ENCODE measurements around the gene TDRD12. TPM values are rescaled to one million over a fixed set of nuclear protein-coding genes. Genes with fewer than 3 reads are reported as not detected.
"Not testable (repeated sequence)": the region's sequence is repeated elsewhere in the genome, so short reads cannot be mapped to it uniquely, and the experiment has no call there.

TDRD12 gene
- total RNA-seq, 1 donor from 2014 or later = 0.42 TPM

DNA sequence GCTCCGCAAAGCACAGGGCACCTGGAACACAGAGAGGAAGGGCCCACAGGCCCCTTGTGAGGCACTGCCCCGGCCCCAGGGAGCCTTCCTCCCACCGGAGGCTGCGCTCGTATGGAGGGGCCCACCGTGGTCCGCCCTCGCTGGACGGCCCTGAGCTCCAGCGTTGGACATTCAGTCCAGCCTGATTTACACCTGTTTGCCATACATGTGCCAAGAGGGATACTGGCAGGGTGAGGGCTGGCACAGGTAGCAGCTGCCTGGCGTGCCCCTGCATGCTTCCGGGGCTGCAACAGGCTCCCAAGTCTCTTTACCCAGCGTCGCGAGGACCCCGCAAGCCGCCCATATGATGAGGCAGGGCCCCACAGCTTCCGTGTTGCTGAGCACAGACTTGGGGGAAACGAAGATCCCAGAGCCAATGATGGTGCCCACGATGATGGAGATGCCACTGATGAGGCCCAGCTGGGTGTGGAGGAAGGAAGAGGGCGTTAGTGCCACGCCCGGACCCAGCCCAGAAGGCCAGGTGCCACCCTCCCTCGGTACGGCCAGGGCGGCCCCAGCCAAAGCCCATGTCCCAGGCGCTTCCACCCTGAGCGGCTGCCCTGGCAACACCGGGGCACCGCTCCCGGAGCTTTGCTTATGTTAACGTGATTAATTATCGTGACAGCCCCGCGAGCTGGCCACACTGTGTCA, 144.9 kb downstream of the TDRD12 start:
- intact Hi-C loops (cut with micrococcal nuclease) = no loop called here

DNA sequence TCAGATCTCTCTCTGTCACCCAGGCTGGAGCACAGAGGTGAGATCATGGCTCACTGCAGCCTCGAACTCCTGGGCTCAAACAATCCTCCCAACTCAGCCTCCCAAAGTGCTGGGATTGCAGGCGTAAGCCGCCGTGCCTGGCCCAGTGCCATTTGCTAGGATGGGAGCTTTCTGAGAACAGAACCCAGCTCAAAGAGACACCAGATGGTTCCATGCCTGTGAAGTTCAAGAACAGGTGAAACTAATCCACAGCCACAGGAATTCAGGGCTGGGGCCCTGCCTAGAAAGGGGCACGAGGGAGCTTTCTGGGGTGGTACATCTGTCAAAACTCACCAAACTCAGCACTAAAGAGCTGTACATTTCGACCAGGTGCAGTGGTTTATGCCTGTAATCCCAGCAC, 145.8 kb downstream of the TDRD12 start:
- intact Hi-C loops (cut with micrococcal nuclease) = no loop called here

DNA sequence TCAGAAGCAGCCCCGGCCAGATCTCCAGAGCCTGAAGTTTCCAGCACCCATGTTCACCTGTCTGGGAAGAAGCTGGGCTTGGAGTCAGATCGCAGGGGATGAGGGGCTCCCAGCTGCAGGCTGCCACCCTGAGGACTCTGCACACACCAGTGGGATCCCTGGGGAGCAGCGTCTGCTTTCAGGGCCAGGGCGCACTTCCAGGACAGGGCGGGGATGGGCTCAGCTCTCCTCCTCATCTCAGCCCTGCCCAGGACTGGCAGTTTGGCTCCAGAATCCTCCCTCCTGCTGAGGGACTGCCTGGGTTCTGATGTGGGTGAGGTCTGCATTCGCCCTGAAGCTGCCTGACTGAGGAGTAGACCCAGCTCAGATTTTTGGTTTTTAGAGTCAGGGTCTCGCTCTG, 146.5 kb downstream of the TDRD12 start:
- intact Hi-C loops (cut with micrococcal nuclease) = no loop called here

DNA sequence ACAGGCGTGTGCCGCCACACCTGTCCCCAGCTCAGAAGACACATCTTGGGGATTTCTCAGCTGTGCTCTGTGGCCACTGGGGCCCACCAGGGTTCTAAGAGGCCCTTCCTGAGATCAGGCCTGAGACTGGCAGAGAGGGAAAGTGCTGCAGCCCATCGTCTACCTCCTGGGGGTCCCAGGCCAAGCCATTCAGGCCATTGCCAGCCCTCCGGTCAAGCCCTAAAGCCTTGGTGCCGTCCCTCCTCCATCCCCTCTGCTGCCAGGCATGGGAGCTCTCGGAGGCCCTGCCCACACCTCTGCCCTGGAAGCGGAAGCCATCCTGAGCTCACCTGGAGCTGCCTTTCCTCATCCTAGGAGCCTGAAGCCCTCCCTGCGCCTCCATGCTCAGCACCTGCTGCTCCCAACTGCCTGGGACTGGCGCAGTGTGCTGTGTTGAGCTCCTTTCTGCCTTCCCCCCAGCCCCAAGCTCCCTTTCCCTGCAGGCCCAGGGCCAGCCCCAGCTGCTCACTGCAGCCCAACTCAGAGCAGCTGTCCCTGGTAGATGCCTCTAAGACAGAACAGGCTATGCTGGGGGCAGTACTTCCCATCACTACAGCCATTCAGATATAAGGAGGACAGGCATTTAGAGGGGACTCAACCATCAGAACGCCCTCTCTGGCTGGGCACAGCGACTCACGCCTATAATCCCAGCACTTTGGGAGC, 147.1 kb downstream of the TDRD12 start:
- intact Hi-C loops (cut with micrococcal nuclease) = no loop called here

DNA sequence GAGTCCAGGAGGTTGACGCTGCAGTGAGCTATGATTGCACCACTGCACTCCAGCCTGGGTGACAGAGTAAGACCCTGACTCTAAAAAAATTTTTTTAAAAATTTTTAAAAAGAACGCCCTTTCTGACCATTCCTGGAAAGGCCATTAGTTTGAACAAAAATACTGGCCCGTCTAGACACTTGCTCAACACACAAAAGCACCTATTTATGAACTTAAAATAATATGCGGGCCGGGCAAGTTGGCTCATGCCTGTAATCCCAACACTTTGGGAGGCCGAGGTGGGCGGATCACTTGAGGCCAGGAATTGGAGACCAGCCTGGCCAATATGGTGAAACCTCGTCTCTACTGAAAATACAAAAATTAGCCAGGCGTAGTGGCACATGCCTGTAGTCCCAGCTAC, 147.9 kb downstream of the TDRD12 start:
- intact Hi-C loops (cut with micrococcal nuclease) = not testable (repeated sequence)

DNA sequence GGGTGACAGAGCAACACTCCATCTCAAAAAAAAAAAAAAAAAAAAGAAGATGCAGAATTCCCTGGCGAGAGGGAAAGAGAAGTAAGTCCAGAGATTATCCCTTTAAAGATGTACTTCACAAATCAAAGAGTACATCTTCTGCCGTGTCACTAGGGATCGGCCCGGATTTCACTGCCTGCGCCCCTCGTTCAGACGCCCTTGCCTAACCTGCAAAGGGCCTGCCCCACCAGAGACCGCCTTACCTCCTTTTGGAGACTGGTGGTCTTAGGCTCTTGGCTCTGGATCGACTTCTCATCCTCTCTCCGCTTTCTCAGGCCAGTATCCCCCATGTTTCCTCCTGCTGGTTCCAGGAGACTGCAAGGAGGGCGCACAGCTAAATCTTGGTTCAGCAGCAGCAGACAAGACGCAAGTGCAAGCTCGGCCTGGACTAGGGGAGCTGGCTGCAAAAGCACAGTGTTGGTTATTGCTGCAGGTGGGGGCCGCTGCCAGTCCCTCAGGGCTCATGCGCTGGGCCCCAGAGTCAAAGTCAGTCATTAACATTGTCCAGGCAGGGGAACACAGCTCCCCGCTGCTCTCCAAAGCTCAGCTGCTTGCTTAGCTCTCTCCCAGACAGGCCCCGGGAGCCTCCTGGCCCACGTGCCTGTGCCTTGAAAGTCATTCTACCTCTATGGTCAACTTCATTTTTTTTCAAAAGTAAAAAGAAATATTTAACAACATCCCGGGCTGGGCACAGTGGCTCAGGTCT, 148.8 kb downstream of the TDRD12 start:
- intact Hi-C loops (cut with micrococcal nuclease) = no loop called here

DNA sequence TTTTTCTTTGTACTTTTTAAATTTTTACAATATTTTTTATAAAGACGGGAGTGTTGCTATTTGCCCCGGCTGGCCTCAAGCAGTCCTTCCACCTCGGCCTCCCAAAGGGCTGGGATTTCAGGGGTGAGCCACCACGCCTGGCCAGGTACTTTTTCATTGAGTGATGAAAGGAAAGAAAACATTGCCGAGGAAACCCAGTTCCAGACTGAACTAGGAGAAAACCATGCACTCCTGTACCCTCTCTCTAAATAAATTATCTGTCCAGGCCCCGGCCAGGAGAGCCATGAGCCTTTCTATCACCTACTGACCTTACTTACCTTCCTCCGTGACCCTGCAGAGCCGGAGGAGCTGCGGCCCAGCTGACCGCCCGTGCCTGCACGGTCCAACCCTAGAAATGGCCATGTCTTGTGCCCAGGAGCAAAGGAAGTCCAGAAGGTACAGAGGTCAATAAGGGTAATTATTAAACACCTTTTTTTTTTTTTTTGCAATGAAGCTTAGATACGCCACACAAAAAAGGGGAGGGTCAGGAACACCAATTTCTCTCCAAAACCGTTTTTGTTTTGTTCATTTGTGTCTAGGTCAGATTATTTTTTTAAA, 149.9 kb downstream of the TDRD12 start, which contains the start of gene SLC7A9:
SLC7A9 (minus strand) TSS at position 399 of the 597 bp plus-strand sequence. CDS start 1,233 bp downstream, outside the sequence.
- intact Hi-C loops (cut with micrococcal nuclease) = no loop called here

DNA sequence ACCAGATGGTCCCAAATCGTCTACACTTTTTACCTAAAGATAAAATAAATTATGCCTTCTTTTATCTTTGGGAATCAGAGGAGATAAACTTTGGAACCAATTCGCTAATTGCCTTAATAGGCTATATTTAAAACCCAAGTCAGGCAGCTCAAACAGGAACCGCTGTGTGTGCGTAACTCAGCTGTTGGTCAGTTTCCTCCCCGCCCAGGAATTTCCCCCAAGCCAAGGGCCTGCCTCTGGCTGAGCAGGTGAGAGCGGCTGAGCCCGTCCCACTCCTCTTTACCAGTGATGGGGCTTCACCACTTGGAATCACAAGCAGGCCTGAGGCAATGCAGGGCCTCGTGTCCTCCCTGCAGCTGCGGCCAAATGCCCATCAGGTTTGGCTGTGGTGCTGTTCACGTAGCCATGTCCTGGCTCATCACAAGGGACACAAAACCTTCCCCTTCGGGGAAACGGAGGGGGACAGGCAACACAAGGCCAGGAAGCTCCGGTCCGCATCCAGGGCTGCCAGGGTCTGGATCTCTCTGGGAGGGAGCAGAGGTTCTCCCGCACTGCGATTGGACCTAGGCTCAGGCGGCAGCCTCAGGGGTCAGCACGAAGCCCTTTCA, 150.5 kb downstream of the TDRD12 start:
- intact Hi-C loops (cut with micrococcal nuclease) = no loop called here

DNA sequence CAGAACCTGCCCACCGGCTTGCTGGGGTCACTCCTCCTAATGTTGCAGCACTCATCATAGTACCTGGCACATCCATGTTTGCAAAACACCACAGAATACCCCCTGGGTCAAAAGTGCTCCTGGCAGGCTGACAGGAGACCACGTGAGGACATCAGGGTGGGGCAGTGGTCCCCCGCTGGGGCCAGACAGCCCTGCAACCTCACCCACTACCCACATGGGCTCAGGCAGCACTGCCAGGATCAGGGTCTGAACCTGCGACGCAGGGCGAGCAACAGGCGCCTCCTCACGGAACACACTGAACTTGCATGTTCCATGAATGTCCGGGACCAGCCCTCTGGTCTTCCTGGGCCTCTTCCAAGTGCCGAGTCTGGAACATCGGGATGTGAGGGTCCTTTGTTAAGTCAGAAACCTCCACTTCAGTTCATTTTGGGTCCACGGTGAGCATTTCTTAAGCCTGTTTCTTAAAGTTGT, 151.4 kb downstream of the TDRD12 start:
- intact Hi-C loops (cut with micrococcal nuclease) = no loop called here

DNA sequence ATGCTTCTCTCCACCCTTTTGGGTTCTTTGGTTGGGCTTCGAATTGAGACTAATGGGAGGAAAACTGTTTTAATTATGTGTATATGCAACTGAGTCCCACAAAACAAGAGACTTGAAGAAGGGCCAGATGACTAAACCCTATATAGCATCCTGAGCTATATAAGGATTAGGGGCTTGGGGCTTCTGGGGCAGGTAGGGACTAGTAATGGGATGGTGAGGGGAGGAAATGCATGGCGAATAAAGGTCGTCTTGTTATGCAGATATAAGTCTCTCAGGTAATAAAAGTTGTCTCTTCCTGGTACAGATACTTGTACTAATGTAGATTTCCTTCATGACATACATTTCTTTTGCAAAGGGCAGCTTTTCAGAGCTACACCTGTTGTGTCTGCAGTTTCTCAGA, 152.8 kb downstream of the TDRD12 start:
- intact Hi-C loops (cut with micrococcal nuclease) = no loop called here

DNA sequence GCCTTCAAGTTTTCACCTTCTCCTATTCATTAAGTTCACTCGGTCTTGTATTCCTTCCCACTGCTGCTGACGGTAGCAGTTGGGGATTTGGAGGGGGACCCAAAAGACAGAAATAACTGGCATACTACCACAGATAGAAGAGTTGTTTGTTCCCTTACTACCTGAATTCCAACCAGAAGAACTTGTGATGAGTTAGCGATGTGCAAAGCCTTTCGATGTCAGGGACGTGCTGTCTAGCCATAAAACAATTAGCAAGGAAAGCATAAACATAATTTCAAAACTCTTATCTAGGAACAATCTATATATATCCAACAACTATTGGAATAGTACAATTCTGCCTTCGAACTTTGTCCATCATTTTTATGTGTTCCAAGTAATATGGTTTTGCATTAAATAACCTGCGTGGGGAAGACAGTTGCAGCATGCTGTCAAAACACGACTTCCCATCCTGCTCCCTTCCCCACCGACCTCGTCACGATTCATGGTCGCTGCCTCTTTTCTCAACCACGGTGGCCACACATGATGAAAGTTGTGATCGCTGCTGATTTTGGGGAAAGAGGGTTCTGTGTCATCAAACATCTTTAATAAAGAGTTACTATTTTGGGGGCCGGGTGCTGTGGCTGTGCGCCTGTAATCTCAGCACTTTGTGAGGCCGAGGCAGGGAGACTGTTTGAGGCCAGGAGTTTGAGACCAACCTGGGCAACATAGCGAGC, 153.8 kb downstream of the TDRD12 start:
- intact Hi-C loops (cut with micrococcal nuclease) = no loop called here

DNA sequence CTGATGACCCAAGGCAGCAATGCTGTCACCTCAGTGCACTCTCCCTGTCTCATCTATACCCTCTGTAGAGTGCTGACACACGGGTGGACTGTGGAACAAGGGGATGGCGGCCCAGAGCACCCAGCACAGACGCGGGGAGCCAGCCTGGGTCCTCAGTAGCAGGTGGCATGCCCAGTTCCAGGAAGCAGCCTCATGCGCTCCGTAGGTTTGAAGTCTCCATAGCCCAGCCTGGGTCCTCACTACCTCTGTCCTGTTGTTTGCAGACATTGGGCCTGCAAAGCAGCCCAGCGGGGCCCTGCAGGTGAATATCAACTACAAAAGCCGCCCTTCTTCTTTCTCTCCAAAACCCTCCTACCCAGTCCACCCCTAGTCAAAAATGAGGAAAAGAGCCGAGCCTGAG, 155.0 kb downstream of the TDRD12 start:
- intact Hi-C loops (cut with micrococcal nuclease) = no loop called here

DNA sequence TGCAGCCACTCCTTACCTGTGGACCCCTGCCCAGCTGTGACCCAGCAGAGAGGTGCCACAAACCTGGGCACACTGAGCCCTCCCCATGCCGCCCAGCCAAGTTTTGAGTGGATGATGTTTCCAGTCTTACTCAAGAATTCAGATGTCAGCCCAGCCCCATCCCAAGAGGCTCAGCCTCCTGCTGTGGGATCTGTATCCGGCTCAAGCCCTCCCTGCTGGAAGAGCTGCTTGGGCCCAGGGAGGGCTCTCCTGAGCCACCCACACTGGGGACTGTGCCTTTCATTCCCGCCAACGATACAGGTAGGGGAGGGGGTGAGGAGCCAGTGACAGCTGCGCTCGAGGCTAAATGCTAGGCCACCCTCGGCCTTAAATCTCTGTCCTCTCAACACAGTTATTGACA, 155.9 kb downstream of the TDRD12 start:
- intact Hi-C loops (cut with micrococcal nuclease) = no loop called here

DNA sequence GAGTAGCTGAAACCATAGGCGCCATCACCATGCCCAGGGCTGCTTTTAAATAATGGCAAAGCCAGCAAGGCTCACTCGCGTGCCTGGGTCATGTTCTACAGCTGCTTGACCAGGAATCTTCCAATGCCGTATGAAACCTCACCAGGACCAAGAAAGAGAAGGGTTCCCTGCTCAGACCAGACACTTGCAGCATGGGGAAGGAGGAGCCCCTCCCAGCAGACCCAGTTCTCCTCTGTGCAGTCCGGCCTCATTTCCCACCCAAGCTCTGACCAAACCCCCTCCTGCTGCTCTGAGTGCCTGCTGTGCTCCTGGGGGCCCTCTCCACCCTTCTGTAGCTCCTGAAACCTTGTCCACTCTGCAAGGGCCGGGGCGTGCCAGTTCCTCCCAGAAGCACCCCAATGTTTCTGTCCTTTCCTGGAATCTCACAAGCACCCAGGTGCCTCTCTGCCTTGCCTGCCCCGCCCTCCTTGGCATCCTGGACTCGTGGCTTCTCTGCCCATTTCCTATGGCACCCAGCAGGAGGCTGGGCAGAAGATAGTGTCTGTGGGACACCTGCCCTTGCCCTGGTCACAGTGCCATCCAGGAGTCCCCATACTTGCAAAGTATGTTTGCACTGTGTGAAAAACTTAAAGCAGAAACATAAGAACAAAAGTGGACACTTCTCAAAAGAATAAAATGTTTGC, 156.8 kb downstream of the TDRD12 start:
- intact Hi-C loops (cut with micrococcal nuclease) = no loop called here

DNA sequence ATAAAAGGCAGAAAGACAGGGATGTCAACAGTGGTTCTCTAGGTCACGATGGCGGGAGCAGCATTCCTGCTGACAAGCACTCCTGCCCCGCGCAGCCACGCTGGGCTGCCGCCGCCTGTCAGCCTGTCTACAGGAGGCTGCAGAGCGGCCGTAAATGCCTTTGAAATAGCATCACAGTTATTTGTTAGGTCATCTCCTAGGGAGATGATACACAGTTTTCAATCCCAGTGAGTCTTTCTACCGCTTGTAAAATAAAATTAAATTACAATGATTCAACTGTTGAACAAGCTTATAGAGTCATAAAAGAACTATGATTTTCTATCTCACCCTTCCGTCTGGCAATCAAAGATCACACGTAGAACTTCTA, 157.3 kb downstream of the TDRD12 start:
- intact Hi-C loops (cut with micrococcal nuclease) = no loop called here

Other genes starting within 250 kb of the TDRD12 start
- 89.5 and 96.8 TPM in 2 replicates for gene PDCD5, start 138.6 kb upstream of the TDRD12 start, total RNA-seq
- 37.3 and 40.0 TPM in 2 replicates for gene ANKRD27, start 44.6 kb upstream of the TDRD12 start, total RNA-seq
- 0.15 TPM in 1 of 2 replicates, not detected in the other for gene RGS9BP, start 43.9 kb upstream of the TDRD12 start, total RNA-seq
- 19.1 and 19.5 TPM in 2 replicates for gene NUDT19, start 27.9 kb upstream of the TDRD12 start, total RNA-seq
- gene SLC7A9, start 150.0 kb downstream of the TDRD12 start, total RNA-seq = 0.25 and 0.80 TPM in 2 replicates

Data from T-helper 1 cell treated with Interleukin-12 subunit alpha and Interleukin-12 subunit beta and Interleukin-4 antibody, amounts not matched to agents 30 ng/mL and 1 ng/mL, for 36 hours (primary cell).